Mucosa of stomach (tissue), 1 donor: ENCODE results near the gene NUP62.

Source experiments
- H3K27me3 ChIP-seq: one replicate; pipeline ENCODE4 v1.7.0; 2013; ENCODE audit warnings: mild to moderate bottlenecking, low read length; ENCODE audit not compliant: control insufficient read depth, insufficient read depth
- H3K36me3 ChIP-seq: one replicate; pipeline ENCODE4 v1.7.0; 2013; ENCODE audit warnings: low read length; ENCODE audit not compliant: control insufficient read depth, insufficient read depth
- H3K4me1 ChIP-seq: one replicate; pipeline ENCODE4 v1.7.0; 2013; ENCODE audit warnings: mild to moderate bottlenecking, low read length; ENCODE audit not compliant: control insufficient read depth, insufficient read depth
- H3K4me3 ChIP-seq: one replicate; pipeline ENCODE4 v1.7.0; 2013; ENCODE audit warnings: low read length
- H3K9ac ChIP-seq: one replicate; pipeline ENCODE4 v1.7.0; 2013; ENCODE audit warnings: mild to moderate bottlenecking, low read length, moderate library complexity
- H3K9me3 ChIP-seq: one replicate; pipeline ENCODE4 v1.7.0; 2013; ENCODE audit warnings: mild to moderate bottlenecking, low read length, moderate library complexity; ENCODE audit not compliant: control insufficient read depth
- donor health status: Pancreatic carcinoma.

NUP62 gene

GRCh38 chr19:49906879-49907564, 22.3 kb downstream of the NUP62 start:
- H3K4me1 ChIP-seq, result peaks cover 3% of the 10 kb centered on the region
- no peak overlapping the region for H3K9ac ChIP-seq
- H3K27me3 ChIP-seq, result no peaks in the 10 kb centered on the region
- H3K9me3 ChIP-seq, result no peaks in the 10 kb centered on the region
- H3K4me3 ChIP-seq, result no peak overlapping the region
- no peaks in the 10 kb centered on the region for H3K36me3 ChIP-seq

- Histone ChIP-seq H3K9me3 (no peaks in the 10 kb centered on the region), H3K27me3 (no peaks in the 10 kb centered on the region), H3K4me1 (no peaks in the 10 kb centered on the region), H3K9ac (no peak overlapping the region), H3K4me3 (no peak overlapping the region), H3K36me3 (no peaks in the 10 kb centered on the region)
These were observed 25.2 kb downstream of the NUP62 start for GRCh38 chr19:49904136-49904535.

GRCh38 chr19:49896863-49897621, 32.3 kb downstream of the NUP62 start, which contains the start of gene IL4I1:
Gene IL4I1, minus strand, starts transcription at chr19:49896887. Its CDS starts 727 bp downstream, at chr19:49896160.
- no peak within 1 kb of the TSS for H3K9ac ChIP-seq
- H3K4me3 ChIP-seq, result no peak within 1 kb of the TSS
- H3K4me1 ChIP-seq, result peaks cover 6% of the 10 kb centered on the region
- no peaks in the 10 kb centered on the region for H3K9me3 ChIP-seq
- no peaks in the 10 kb centered on the region for H3K36me3 ChIP-seq
- peaks cover 3% of the 10 kb centered on the region for H3K27me3 ChIP-seq

- no peak overlapping the region for H3K9ac ChIP-seq
- no peaks in the 10 kb centered on the region for H3K9me3 ChIP-seq
- no peaks in the 10 kb centered on the region for H3K36me3 ChIP-seq
- H3K4me3 ChIP-seq, result no peak overlapping the region
- peaks cover 6% of the 10 kb centered on the region for H3K4me1 ChIP-seq
- peaks cover 9% of the 10 kb centered on the region for H3K27me3 ChIP-seq
These were observed 33.6 kb downstream of the NUP62 start for GRCh38 chr19:49895566-49896297.

- H3K36me3 ChIP-seq, result no peaks in the 10 kb centered on the region
- no peaks in the 10 kb centered on the region for H3K9me3 ChIP-seq
- H3K4me3 ChIP-seq, result no peak overlapping the region
- H3K9ac ChIP-seq, result no peak overlapping the region
- H3K4me1 ChIP-seq, result peaks cover 8% of the 10 kb centered on the region
- H3K27me3 ChIP-seq, result peaks cover 9% of the 10 kb centered on the region
These were observed 34.3 kb downstream of the NUP62 start for GRCh38 chr19:49894879-49895565.

- no peak overlapping the region for H3K4me3 ChIP-seq
- H3K27me3 ChIP-seq, result peaks cover 9% of the 10 kb centered on the region
- H3K9ac ChIP-seq, result no peak overlapping the region
- no peaks in the 10 kb centered on the region for H3K9me3 ChIP-seq
- H3K36me3 ChIP-seq, result no peaks in the 10 kb centered on the region
- peaks cover 12% of the 10 kb centered on the region for H3K4me1 ChIP-seq
These were observed 35.2 kb downstream of the NUP62 start for GRCh38 chr19:49894011-49894664.

GRCh38 chr19:49892716-49893115, 36.6 kb downstream of the NUP62 start:
- H3K9me3 ChIP-seq, result no peaks in the 10 kb centered on the region
- no peak overlapping the region for H3K4me3 ChIP-seq
- no peak overlapping the region for H3K9ac ChIP-seq
- peaks cover 15% of the 10 kb centered on the region for H3K4me1 ChIP-seq
- no peaks in the 10 kb centered on the region for H3K36me3 ChIP-seq
- peaks cover 9% of the 10 kb centered on the region for H3K27me3 ChIP-seq

GRCh38 chr19:49891393-49891792, 37.9 kb downstream of the NUP62 start:
- Histone ChIP-seq H3K9me3 (no peaks in the 10 kb centered on the region), H3K27me3 (peaks cover 9% of the 10 kb centered on the region), H3K4me1 (peaks cover 14% of the 10 kb centered on the region), H3K9ac (no peak overlapping the region), H3K36me3 (no peaks in the 10 kb centered on the region), H3K4me3 (no peak overlapping the region)

GRCh38 chr19:49890349-49891311, 38.7 kb downstream of the NUP62 start:
- peaks cover 9% of the 10 kb centered on the region for H3K27me3 ChIP-seq
- no peak overlapping the region for H3K9ac ChIP-seq
- H3K9me3 ChIP-seq, result no peaks in the 10 kb centered on the region
- H3K36me3 ChIP-seq, result no peaks in the 10 kb centered on the region
- peaks cover 14% of the 10 kb centered on the region for H3K4me1 ChIP-seq
- no peak overlapping the region for H3K4me3 ChIP-seq

- Histone ChIP-seq H3K9me3 (no peaks in the 10 kb centered on the region), H3K27me3 (peaks cover 9% of the 10 kb centered on the region), H3K4me3 (no peak overlapping the region), H3K9ac (no peak overlapping the region), H3K36me3 (no peaks in the 10 kb centered on the region), H3K4me1 (peaks cover 14% of the 10 kb centered on the region)
These were observed 39.5 kb downstream of the NUP62 start for GRCh38 chr19:49889687-49890348.
